ENCODE measurements around the gene SYVN1. TPM values are rescaled to one million over a fixed set of nuclear protein-coding genes. Genes with fewer than 3 reads are reported as not detected.

The SYVN1 gene
- total RNA-seq, 1 donor from 2014 or later, result 54.7 TPM

GRCh38 chr11:65128182-65129145, 5.9 kb downstream of the SYVN1 start:
- no peak for DNase-seq
- H3K4me1 Mint-ChIP-seq (ENCODE audit: low read depth, unreplicated experiment), result peaks cover 8% of the 10 kb centered on the region
- no peak overlapping the region for H3K27ac Mint-ChIP-seq (ENCODE audit: unreplicated experiment)
- H3K4me3 Mint-ChIP-seq (ENCODE audit: unreplicated experiment), result no peak overlapping the region
- peaks cover 4% of the 10 kb centered on the region for H3K27me3 Mint-ChIP-seq (ENCODE audit: unreplicated experiment)
- H3K9me3 Mint-ChIP-seq (ENCODE audit: unreplicated experiment), result peaks cover 1% of the 10 kb centered on the region
- H3K36me3 Mint-ChIP-seq (ENCODE audit: unreplicated experiment), result no peaks in the 10 kb centered on the region
- TF ChIP-seq CTCF (IDR thresholded peaks at IDR 0.05; ENCODE audit: partially characterized antibody, unreplicated experiment), result no peak

- no peak for DNase-seq
- peaks cover 3% of the 10 kb centered on the region for H3K4me1 Mint-ChIP-seq (ENCODE audit: low read depth, unreplicated experiment)
- no peak overlapping the region for H3K27ac Mint-ChIP-seq (ENCODE audit: unreplicated experiment)
- no peaks in the 10 kb centered on the region for H3K36me3 Mint-ChIP-seq (ENCODE audit: unreplicated experiment)
- no peaks in the 10 kb centered on the region for H3K9me3 Mint-ChIP-seq (ENCODE audit: unreplicated experiment)
- peaks cover 3% of the 10 kb centered on the region for H3K27me3 Mint-ChIP-seq (ENCODE audit: unreplicated experiment)
- H3K4me3 Mint-ChIP-seq (ENCODE audit: unreplicated experiment), result no peak overlapping the region
- no peak for TF ChIP-seq CTCF (IDR thresholded peaks at IDR 0.05; ENCODE audit: partially characterized antibody, unreplicated experiment)
Observed at GRCh38 chr11:65127473-65128181, 6.7 kb downstream of the SYVN1 start.

- Mint-ChIP-seq H3K4me3 (ENCODE audit: unreplicated experiment) (no peak overlapping the region), H3K27me3 (ENCODE audit: unreplicated experiment) (peaks cover 11% of the 10 kb centered on the region), H3K36me3 (ENCODE audit: unreplicated experiment) (no peaks in the 10 kb centered on the region), H3K27ac (ENCODE audit: unreplicated experiment) (no peak overlapping the region), H3K9me3 (ENCODE audit: unreplicated experiment) (no peaks in the 10 kb centered on the region), H3K4me1 (ENCODE audit: low read depth, unreplicated experiment) (peaks cover 2% of the 10 kb centered on the region)
- DNase-seq, result no peak
- TF ChIP-seq CTCF (IDR thresholded peaks at IDR 0.05; ENCODE audit: partially characterized antibody, unreplicated experiment), result no peak
Observed at GRCh38 chr11:65126624-65127274, 7.6 kb downstream of the SYVN1 start.

- no peak for DNase-seq
- TF ChIP-seq CTCF (IDR thresholded peaks at IDR 0.05; ENCODE audit: partially characterized antibody, unreplicated experiment), result no peak
- H3K27ac Mint-ChIP-seq (ENCODE audit: unreplicated experiment), result no peak overlapping the region
- no peaks in the 10 kb centered on the region for H3K36me3 Mint-ChIP-seq (ENCODE audit: unreplicated experiment)
- H3K27me3 Mint-ChIP-seq (ENCODE audit: unreplicated experiment), result peaks cover 11% of the 10 kb centered on the region
- H3K9me3 Mint-ChIP-seq (ENCODE audit: unreplicated experiment), result peaks cover 2% of the 10 kb centered on the region
- H3K4me3 Mint-ChIP-seq (ENCODE audit: unreplicated experiment), result no peak overlapping the region
- H3K4me1 Mint-ChIP-seq (ENCODE audit: low read depth, unreplicated experiment), result peaks cover 8% of the 10 kb centered on the region
Observed at GRCh38 chr11:65125197-65126056, 8.9 kb downstream of the SYVN1 start.
